Choroid plexus epithelial cell (primary cell): ENCODE results near the gene MMP1.

Experiments used
- DNase-seq: peaks from one replicate; pipeline ENCODE4 v3.0.0-alpha.2; 2010; ENCODE audit warnings: low read depth
- H3K4me3 ChIP-seq: 2 replicates; pipeline ENCODE4 v1.5.1; 2011; ENCODE audit warnings: low read depth, mild to moderate bottlenecking, control low read depth, low read length, moderate library complexity
- CTCF ChIP-seq: conservative IDR thresholded peaks from 2 replicates; pipeline ENCODE4 v1.5.1; 2011; ENCODE audit warnings: low read depth, mild to moderate bottlenecking, control low read depth, inconsistent platforms, low read length, moderate library complexity

The MMP1 gene

GRCh38 chr11:102798012-102798746, at the start of gene MMP1:
MMP1 (minus strand) TSS chr11:102798160; CDS start chr11:102798092, 68 bp downstream.
- H3K4me3 ChIP-seq: no peak within 1 kb of the TSS
- no peak for DNase-seq

GRCh38 chr11:102846292-102846691, 48.3 kb upstream of the MMP1 start:
- DNase-seq: no peak
- TF ChIP-seq CTCF: no peak
- H3K4me3 ChIP-seq: no peak overlapping the region

More at GRCh38 chr11:102798012-102798746, at the start of gene MMP1:
- no peak for TF ChIP-seq CTCF

- DNase-seq: no peak
- no peak within 1 kb of the TSS for H3K4me3 ChIP-seq
- no peak for TF ChIP-seq CTCF
These were observed 45.5 kb upstream of the MMP1 start, which contains the start of gene MMP3 for GRCh38 chr11:102843489-102843888. MMP3 (minus strand) TSS chr11:102843609; CDS start chr11:102843546, 63 bp downstream.

GRCh38 chr11:102842930-102843329, 45.0 kb upstream of the MMP1 start:
- no peak overlapping the region for H3K4me3 ChIP-seq
- no peak for TF ChIP-seq CTCF
- DNase-seq: no peak

GRCh38 chr11:102840018-102840417, 42.1 kb upstream of the MMP1 start:
- TF ChIP-seq CTCF: no peak
- DNase-seq: no peak
- H3K4me3 ChIP-seq: no peak overlapping the region

- H3K4me3 ChIP-seq: no peak overlapping the region
- no peak for DNase-seq
- no peak for TF ChIP-seq CTCF
These were observed 39.7 kb upstream of the MMP1 start for GRCh38 chr11:102837646-102838045.

GRCh38 chr11:102837156-102837555, 39.2 kb upstream of the MMP1 start:
- no peak overlapping the region for H3K4me3 ChIP-seq
- DNase-seq: no peak
- no peak for TF ChIP-seq CTCF
